Right lobe of liver (tissue), 6 donors: Measurements from ENCODE around the gene NFATC3. TPM values are rescaled to one million over a fixed set of nuclear protein-coding genes. Genes with fewer than 3 reads are reported as not detected.

Experiments used
- ATAC-seq, 4 donors: fragments of 200-7000 bp; cut with Tn5 transposase; one replicate each; pipeline ENCODE4 v1.9.1; 2020; ENCODE audit warnings: mild to moderate bottlenecking in 4 of 4, moderate library complexity in 4 of 4
- DNase-seq, 3 donors: peaks; one replicate each; pipeline ENCODE4 v3.0.0-alpha.2; 2020
- H3K27ac ChIP-seq, 3 donors: fragments of 200-600 bp; one replicate each; pipeline ENCODE4 v1.8.0; 2022
- H3K27me3 ChIP-seq, 2 donors: fragments of 200-600 bp; one replicate each; pipeline ENCODE4 v1.8.0; 2022
- H3K36me3 ChIP-seq, 4 donors: fragments of 200-600 bp; sonication (generic) in 1 of 4; one replicate each; pipeline versions ENCODE4 v1.5.1 to v1.8.0; 2017 to 2022; ENCODE audit warnings: control low read depth in 1 of 4
- H3K4me1 ChIP-seq, 4 donors: fragments of 200-600 bp; sonication (generic) in 1 of 4; one replicate each; pipeline versions ENCODE4 v1.5.1 to v1.8.0; 2017 to 2022; ENCODE audit warnings: control low read depth in 1 of 4
- H3K4me3 ChIP-seq, 3 donors: fragments of 200-600 bp; one replicate each; pipeline ENCODE4 v1.8.0; 2022
- H3K9me3 ChIP-seq, 4 donors: fragments of 200-600 bp; sonication (generic) in 1 of 4; one replicate each; pipeline versions ENCODE4 v1.5.1 to v1.8.0; 2017 to 2022; ENCODE audit warnings: control low read depth in 1 of 4
- CTCF ChIP-seq, 4 donors: fragments of 200-600 bp in 3 of 4; fragments of 450-650 bp in 1 of 4; IDR thresholded peaks; one replicate each; pipeline versions ENCODE4 v1.5.1 to v1.8.0; 2016 to 2022; ENCODE audit warnings: antibody characterized with exemption in 4 of 4, mild to moderate bottlenecking in 2 of 4
- POLR2A ChIP-seq: fragments of 450-650 bp; IDR thresholded peaks from one replicate; pipeline ENCODE4 v1.6.1; 2017; ENCODE audit warnings: antibody characterized with exemption, mild to moderate bottlenecking
- WGBS: methylation state at CpG from one replicate; pipeline ENCODE4 v1.1.6; 2018; ENCODE audit warnings: low coverage, low lambda C conversion rate; ENCODE audit not compliant: insufficient coverage; ENCODE audit errors: missing lambda C conversion rate; 5-methylcytosine and 5-hydroxymethylcytosine counted together
- intact Hi-C, 2 donors: fragments of 100-400 bp; cut with DNase I; formaldehyde crosslinking; loops; one replicate each; pipeline versions ENCODE4 v1.11.2 to v1.14.1; 2022
- total RNA-seq, 6 experiments: library from RNA; depleted of rRNA in 2 of 6; stranded (reverse); fragments of >200 nt in 2 of 6; fragmentation: NEBNext Ultra II Directional in 3 of 6; extraction: Animal tissue kit (Norgen Biotek cat#: 25700) in 3 of 6; gene quantifications; one replicate each; pipeline versions ENCODE4 v1.1.0 to v1.2.4, GENCODE V29; 2016 to 2023
- donor health status: DM: no; HTN: yes; CAD: no.
- donor health status: DM: no; HTN: no; CAD: no.
- donor health status: DM: no; HTN: no; CAD: no.
- donor health status: DM: no; HTN: yes; CAD: no.
- donor health status: DM: no; HTN: yes; CAD: no.

The NFATC3 gene
- total RNA-seq, 6 experiments from 2014 or later: 19.9 to 30.1 (median 25.1) TPM

DNA sequence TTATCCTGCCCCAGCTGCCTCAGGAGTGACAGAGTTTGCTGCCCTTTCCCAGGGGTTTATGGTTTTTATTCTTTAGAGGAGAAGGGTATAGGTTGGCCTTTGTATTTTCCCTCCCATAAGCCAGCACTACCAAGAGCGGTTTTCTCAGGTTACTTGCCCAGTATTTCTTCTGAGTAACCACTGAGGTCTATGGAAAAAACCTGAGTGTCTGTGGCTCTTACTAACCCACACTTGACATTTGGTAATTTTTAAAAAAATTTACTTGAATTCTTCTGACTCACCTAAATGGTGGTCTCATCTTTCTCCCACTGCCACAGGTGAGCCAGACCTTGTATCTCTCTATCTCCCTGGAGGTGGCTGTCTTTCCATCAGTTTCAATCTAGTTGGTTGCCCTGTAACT is 185.2 kb downstream of the NFATC3 start:
- peaks cover 0 to 4% (median 0%) of the 10 kb centered on the region in 4 donors for H3K4me1 ChIP-seq
- DNase-seq (no peak), ATAC-seq (no peak)
- H3K9me3 ChIP-seq: no peaks in the 10 kb centered on the region
- no peaks in the 10 kb centered on the region for H3K36me3 ChIP-seq
- H3K27me3 ChIP-seq: no peaks in the 10 kb centered on the region
- H3K4me3 ChIP-seq: no peak overlapping the region
- no peak for TF ChIP-seq POLR2A
- TF ChIP-seq CTCF (IDR thresholded peaks at IDR 0.05): no peak
- intact Hi-C loops: no loop called here
- 38% methylated on average over 1 of the region's 1 CpG for WGBS
- H3K27ac ChIP-seq: no peak overlapping the region

DNA sequence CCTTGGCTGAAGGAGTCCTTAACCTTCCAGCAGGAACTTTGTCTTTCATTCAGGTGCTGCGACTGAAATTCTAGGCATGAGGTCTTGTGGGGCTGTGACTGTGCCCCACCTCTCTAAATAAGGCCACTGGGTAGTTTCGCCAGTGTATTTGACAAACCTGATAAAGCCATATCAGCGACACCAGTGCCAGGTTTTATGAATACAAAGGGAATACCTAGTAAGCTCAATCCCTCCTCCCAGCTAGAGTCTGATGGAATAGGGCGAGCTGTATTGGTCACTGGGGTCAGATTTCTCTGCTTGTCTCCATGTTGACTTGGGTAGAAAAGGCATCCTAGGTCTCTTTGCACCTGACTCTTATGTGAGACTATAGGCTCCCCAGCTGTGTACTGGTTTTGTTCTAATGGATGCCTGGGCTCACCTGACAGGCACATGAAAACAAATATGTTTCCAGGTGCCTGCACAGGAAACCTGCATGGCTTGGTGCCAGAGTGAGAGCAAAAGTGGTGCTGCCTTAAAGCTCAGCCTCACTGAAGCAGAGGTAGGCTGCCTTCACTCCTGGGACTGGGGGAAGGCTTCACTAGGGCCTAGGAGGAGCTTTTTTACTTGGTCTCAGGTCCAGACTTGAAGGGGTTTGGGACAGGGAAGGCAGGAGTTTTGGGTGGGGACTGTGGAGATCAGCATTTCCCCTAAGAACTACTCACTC is 187.5 kb downstream of the NFATC3 start:
- TF ChIP-seq POLR2A (no peak), CTCF (IDR thresholded peaks at IDR 0.05) (no peak)
- Histone ChIP-seq H3K9me3 (no peaks in the 10 kb centered on the region), H3K27me3 (no peaks in the 10 kb centered on the region), H3K27ac (no peak overlapping the region), H3K4me1 (no peaks in the 10 kb centered on the region), H3K36me3 (no peaks in the 10 kb centered on the region), H3K4me3 (no peak overlapping the region)
- WGBS: 83% methylated on average over 4 of the region's 4 CpGs
- intact Hi-C loops: no loop called here
- DNase-seq (no peak), ATAC-seq (no peak)

GRCh38 chr16:68273459-68273858 is 188.3 kb downstream of the NFATC3 start:
- Histone ChIP-seq H3K36me3 (no peaks in the 10 kb centered on the region), H3K27ac (no peak overlapping the region), H3K9me3 (no peaks in the 10 kb centered on the region), H3K4me3 (no peak overlapping the region), H3K27me3 (no peaks in the 10 kb centered on the region), H3K4me1 (no peaks in the 10 kb centered on the region)
- intact Hi-C loops: no loop called here
- ATAC-seq (no peak), DNase-seq (no peak)
- TF ChIP-seq POLR2A (no peak), CTCF (IDR thresholded peaks at IDR 0.05) (no peak)
- WGBS: 92% methylated on average over 3 of the region's 5 CpGs

DNA sequence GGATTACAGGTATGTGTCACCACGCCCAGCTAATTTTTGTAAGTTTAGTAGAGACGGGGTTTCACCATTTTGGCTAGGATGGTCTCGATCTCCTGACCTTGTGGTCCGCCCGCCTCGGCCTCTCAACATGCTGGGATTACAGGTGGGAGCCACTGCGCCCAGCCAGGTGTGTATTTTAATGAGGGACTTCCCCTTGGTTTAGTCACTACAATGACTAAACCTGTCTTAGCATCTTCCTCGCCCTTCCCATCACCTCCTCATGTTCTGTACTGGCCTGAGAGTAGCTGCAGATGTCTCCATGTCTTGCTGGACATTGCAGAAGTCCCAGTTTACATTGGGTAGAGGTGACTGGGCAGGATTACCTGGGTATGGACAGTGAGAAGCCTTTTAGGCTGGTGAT is 188.7 kb downstream of the NFATC3 start:
- Histone ChIP-seq H3K27ac (no peak overlapping the region), H3K27me3 (no peaks in the 10 kb centered on the region), H3K4me3 (no peak overlapping the region), H3K9me3 (no peaks in the 10 kb centered on the region), H3K4me1 (no peaks in the 10 kb centered on the region), H3K36me3 (no peaks in the 10 kb centered on the region)
- intact Hi-C loops: no loop called here
- WGBS: 94% methylated on average over 6 of the region's 8 CpGs
- DNase-seq (no peak), ATAC-seq (no peak)
- no peak for TF ChIP-seq CTCF (IDR thresholded peaks at IDR 0.05)
- TF ChIP-seq POLR2A: no peak
